ENCODE data around the gene DNAJC12.

The DNAJC12 gene

DNA sequence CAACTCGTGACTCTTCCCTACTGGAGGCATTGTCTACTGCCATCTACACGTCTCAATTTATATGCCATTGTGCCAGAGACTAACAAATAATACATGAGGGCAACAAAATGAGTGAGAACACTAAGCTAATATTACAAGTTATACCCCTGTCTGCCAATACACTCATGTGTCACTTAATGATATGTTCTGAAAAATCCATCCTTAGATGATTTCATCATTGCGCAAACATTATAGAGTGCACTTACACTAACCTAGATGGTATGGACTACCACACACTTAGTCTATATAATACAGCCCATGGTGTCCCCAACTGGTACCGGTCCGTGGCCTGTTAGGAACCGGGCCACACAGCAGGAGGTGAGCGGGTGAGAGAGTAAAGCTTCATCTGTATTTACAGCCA lies 77.7 kb downstream of the DNAJC12 start:
- DNase-seq = no peak

All from activated CD4-positive, alpha-beta T cell treated with anti-CD3 and anti-CD28 coated beads for 1 hour (primary cell).